Prostate gland (tissue), 2 donors: ENCODE measurements around the gene RBFOX1. TPM values are rescaled to one million over a fixed set of nuclear protein-coding genes. Genes with fewer than 3 reads are reported as not detected.

Source experiments
- DNase-seq: peaks from one replicate; pipeline ENCODE4 v3.0.0-alpha.2; 2019; ENCODE audit warnings: low spot score
- H3K27ac ChIP-seq, 2 donors: fragments of 200-600 bp; sonication (generic); 2 replicates each; pipeline ENCODE4 v1.5.1; 2017 to 2019
- H3K27me3 ChIP-seq: fragments of 200-600 bp; sonication (generic); replicated peaks from 2 replicates; pipeline ENCODE4 v1.5.1; 2019; ENCODE audit not compliant: insufficient read depth
- H3K36me3 ChIP-seq, 2 donors: fragments of 200-600 bp; sonication (generic); 1 replicate in 1 of 2; 2 replicates in 1 of 2; pipeline versions ENCODE4 v1.5.1 to v1.8.1; 2017 to 2019
- H3K4me1 ChIP-seq: fragments of 200-600 bp; sonication (generic); replicated peaks from 2 replicates; pipeline ENCODE4 v1.5.1; 2019
- H3K4me3 ChIP-seq, 2 donors: fragments of 200-600 bp; sonication (generic); 2 replicates each; pipeline ENCODE4 v1.5.1; 2017 to 2019
- H3K9me3 ChIP-seq: fragments of 200-600 bp; sonication (generic); 2 replicates; pipeline ENCODE4 v1.5.1; 2017
- CTCF ChIP-seq, 4 experiments: fragments of 200-600 bp in 2 of 4; fragments of 450-650 bp in 2 of 4; sonication (generic) in 2 of 4; IDR thresholded peaks; 1 replicate in 3 of 4; 2 replicates in 1 of 4; pipeline ENCODE4 v1.5.1; 2016 to 2019; ENCODE audit warnings: antibody characterized with exemption in 4 of 4, mild to moderate bottlenecking in 2 of 4, moderate library complexity in 2 of 4
- POLR2A ChIP-seq: fragments of 450-650 bp; IDR thresholded peaks from one replicate; pipeline ENCODE4 v1.6.1; 2016; ENCODE audit warnings: antibody characterized with exemption, mild to moderate bottlenecking
- POLR2AphosphoS5 ChIP-seq: sonication (generic); formaldehyde crosslinking; IDR thresholded peaks from one replicate; pipeline ENCODE4 v1.6.1; 2017; ENCODE audit warnings: antibody characterized with exemption
- WGBS: methylation state at CpG from one replicate; pipeline ENCODE4 v1.1.5; 2018; 5-methylcytosine and 5-hydroxymethylcytosine counted together
- intact Hi-C: fragments of 100-400 bp; cut with DNase I; formaldehyde crosslinking; loops from one replicate; pipeline ENCODE4 v1.14.2; 2022
- total RNA-seq, 2 donors: library from RNA; depleted of rRNA; stranded (reverse); fragments of >200 nt; gene quantifications; one replicate each; pipeline ENCODE4 v1.1.0, GENCODE V29; 2016

The RBFOX1 gene
- total RNA-seq, 2 donors from 2014 or later, result 1.3 to 1.5 TPM

GRCh38 chr16:7398536-7398935 lies 65.9 kb downstream of the RBFOX1 start:
- Histone ChIP-seq H3K36me3 (no peaks in the 10 kb centered on the region), H3K4me3 (no peak overlapping the region), H3K27me3 (no peaks in the 10 kb centered on the region), H3K9me3 (no peaks in the 10 kb centered on the region), H3K27ac (no peak overlapping the region), H3K4me1 (no peaks in the 10 kb centered on the region)
- no peak for DNase-seq
- TF ChIP-seq POLR2A (no peak), CTCF (IDR thresholded peaks at IDR 0.05) (no peak), POLR2AphosphoS5 (no peak)
- WGBS, result 96% methylated on average over 4 of the region's 4 CpGs
- intact Hi-C loops, result no loop called here

- Histone ChIP-seq H3K4me1 (no peaks in the 10 kb centered on the region), H3K27me3 (no peaks in the 10 kb centered on the region), H3K27ac (no peak overlapping the region), H3K9me3 (no peaks in the 10 kb centered on the region), H3K36me3 (no peaks in the 10 kb centered on the region), H3K4me3 (no peak overlapping the region)
- intact Hi-C loops, result no loop called here
- DNase-seq, result no peak
- TF ChIP-seq POLR2A (no peak), POLR2AphosphoS5 (no peak)
- WGBS, result 86% methylated on average over 7 of the region's 7 CpGs
Observed at GRCh38 chr16:7399296-7399695, 66.7 kb downstream of the RBFOX1 start.

- Histone ChIP-seq H3K9me3 (no peaks in the 10 kb centered on the region), H3K4me1 (no peaks in the 10 kb centered on the region), H3K27ac (no peak overlapping the region), H3K36me3 (no peaks in the 10 kb centered on the region), H3K27me3 (no peaks in the 10 kb centered on the region), H3K4me3 (no peak overlapping the region)
- TF ChIP-seq POLR2A (no peak), CTCF (IDR thresholded peaks at IDR 0.05) (no peak), POLR2AphosphoS5 (no peak)
- 71% methylated on average over 5 of the region's 5 CpGs for WGBS
- intact Hi-C loops, result no loop called here
- no peak for DNase-seq
Observed at GRCh38 chr16:7400117-7400890, 67.7 kb downstream of the RBFOX1 start.

GRCh38 chr16:7404217-7404616 lies 71.6 kb downstream of the RBFOX1 start:
- Histone ChIP-seq H3K4me3 (no peak overlapping the region), H3K4me1 (no peaks in the 10 kb centered on the region), H3K27me3 (no peaks in the 10 kb centered on the region), H3K36me3 (no peaks in the 10 kb centered on the region), H3K9me3 (no peaks in the 10 kb centered on the region), H3K27ac (no peak overlapping the region)
- WGBS, result 62% methylated on average over 5 of the region's 5 CpGs
- TF ChIP-seq POLR2A, result no peak
- no peak for TF ChIP-seq POLR2AphosphoS5
- no peak for TF ChIP-seq CTCF (IDR thresholded peaks at IDR 0.05)
- DNase-seq, result no peak
- intact Hi-C loops, result no loop called here

- H3K27ac ChIP-seq, result no peak overlapping the region
- TF ChIP-seq POLR2AphosphoS5 (no peak), CTCF (IDR thresholded peaks at IDR 0.05) (peak in 1 of 4 experiments; percentile 35)
- DNase-seq, result no peak
- no peaks in the 10 kb centered on the region for H3K36me3 ChIP-seq
- no peaks in the 10 kb centered on the region for H3K27me3 ChIP-seq
- H3K4me1 ChIP-seq, result no peaks in the 10 kb centered on the region
- no peaks in the 10 kb centered on the region for H3K9me3 ChIP-seq
- intact Hi-C loops, result no loop called here
- no peak overlapping the region for H3K4me3 ChIP-seq
- 15% methylated on average over 16 of the region's 16 CpGs for WGBS
Observed at GRCh38 chr16:7405166-7405565, 72.5 kb downstream of the RBFOX1 start.
